ENCODE data around the gene PXMP2.

The PXMP2 gene

GRCh38 chr12:132736913-132737312 is 49.5 kb downstream of the PXMP2 start:
- no peak overlapping the region for H4K12ac ChIP-seq (ENCODE audit: low read depth, low read length)
- no peak overlapping the region for H2AFZ ChIP-seq (ENCODE audit: insufficient read depth, low read length, poor library complexity)
- no peak overlapping the region for H3K23ac ChIP-seq (ENCODE audit: low read length)
- no peak overlapping the region for H4K91ac ChIP-seq (ENCODE audit: low read depth, low read length)
- no peak overlapping the region for H3K4me3 ChIP-seq (ENCODE audit: low read depth, low read length)
- no peaks in the 10 kb centered on the region for H3K27me3 ChIP-seq (ENCODE audit: insufficient read depth, low read length)
- H3K9ac ChIP-seq (ENCODE audit: low read length): no peak overlapping the region
- H2BK5ac ChIP-seq (ENCODE audit: low read depth, low read length, poor library complexity): no peak overlapping the region
- H3K14ac ChIP-seq (ENCODE audit: low read length): no peak overlapping the region
- WGBS (ENCODE audit: extremely low coverage, insufficient coverage, insufficient read length): no CpG with 5 or more reads among the region's 15 CpGs
- no peak overlapping the region for H2BK120ac ChIP-seq (ENCODE audit: insufficient read depth, low read length, poor library complexity)
- no peak overlapping the region for H2BK12ac ChIP-seq (ENCODE audit: low read length)
- H3K9me3 ChIP-seq (ENCODE audit: insufficient read depth, low read depth, low read length): no peaks in the 10 kb centered on the region
- H3K36me3 ChIP-seq (ENCODE audit: control insufficient read depth in 1 of 2, insufficient read depth in 2 of 2, low read length in 2 of 2): peaks cover 77 to 84% of the 10 kb centered on the region in 2 experiments
- H3K4ac ChIP-seq (ENCODE audit: low read depth, low read length): no peak overlapping the region
- no peaks in the 10 kb centered on the region for H3K79me1 ChIP-seq (ENCODE audit: low read length)
- DNase-seq: no peak
- H3K79me2 ChIP-seq (ENCODE audit: control insufficient read depth, insufficient read depth, low read length, poor library complexity): no peaks in the 10 kb centered on the region
- H3K18ac ChIP-seq (ENCODE audit: low read length): no peak overlapping the region
- no peak overlapping the region for H2AK5ac ChIP-seq (ENCODE audit: low read length)
- no peak overlapping the region for H3K27ac ChIP-seq (ENCODE audit: low read depth, low read length)
- no peak overlapping the region for H4K8ac ChIP-seq (ENCODE audit: low read depth, low read length)
- H3K4me2 ChIP-seq (ENCODE audit: low read length): no peak overlapping the region
- H3K4me1 ChIP-seq (ENCODE audit: control insufficient read depth in 1 of 2, insufficient read depth in 2 of 2, low read length in 2 of 2): no peaks in the 10 kb centered on the region

DNA sequence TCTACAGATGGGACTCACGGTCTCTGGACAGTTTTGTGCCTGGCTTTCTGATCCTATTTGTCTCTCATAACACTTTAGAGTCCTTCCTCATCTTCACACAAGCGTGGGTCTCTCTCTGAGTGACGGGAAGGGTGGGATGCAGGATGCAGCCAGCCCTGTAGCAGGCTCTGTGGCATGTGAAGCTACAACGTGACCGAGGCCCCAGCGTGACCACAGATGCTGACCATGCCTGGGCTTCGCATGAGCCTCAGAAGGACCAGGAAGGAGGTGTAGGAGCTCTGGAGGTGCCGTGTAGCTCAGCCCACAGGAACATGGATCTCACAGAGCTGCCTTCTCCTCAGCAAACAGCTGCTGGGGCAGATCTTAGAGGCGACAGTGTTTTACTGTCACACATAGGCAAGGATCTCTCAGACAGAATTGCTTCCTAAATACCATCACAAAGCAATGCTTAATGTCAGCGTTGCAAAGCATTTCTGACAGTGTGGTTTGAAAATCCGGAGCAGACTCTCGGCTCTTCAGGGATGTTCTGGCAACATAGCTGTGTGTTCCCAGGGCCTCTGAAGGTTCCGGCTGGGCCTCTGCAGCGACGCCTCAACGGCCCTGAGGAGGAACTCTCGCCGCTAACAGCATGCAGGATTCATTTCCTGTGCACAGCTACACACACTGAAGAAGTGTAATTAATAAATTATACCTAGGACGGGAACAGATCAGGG is 52.4 kb downstream of the PXMP2 start:
- H3K36me3 ChIP-seq (ENCODE audit: control insufficient read depth in 1 of 2, insufficient read depth in 2 of 2, low read length in 2 of 2): peaks cover 65 to 78% of the 10 kb centered on the region in 2 experiments
- H2BK120ac ChIP-seq (ENCODE audit: insufficient read depth, low read length, poor library complexity): no peak overlapping the region
- H2AK5ac ChIP-seq (ENCODE audit: low read length): no peak overlapping the region
- H2BK5ac ChIP-seq (ENCODE audit: low read depth, low read length, poor library complexity): no peak overlapping the region
- H4K8ac ChIP-seq (ENCODE audit: low read depth, low read length): no peak overlapping the region
- no peaks in the 10 kb centered on the region for H3K27me3 ChIP-seq (ENCODE audit: insufficient read depth, low read length)
- H2BK12ac ChIP-seq (ENCODE audit: low read length): no peak overlapping the region
- no peaks in the 10 kb centered on the region for H3K79me2 ChIP-seq (ENCODE audit: control insufficient read depth, insufficient read depth, low read length, poor library complexity)
- H3K4me3 ChIP-seq (ENCODE audit: low read depth, low read length): no peak overlapping the region
- no peak overlapping the region for H3K23ac ChIP-seq (ENCODE audit: low read length)
- no peak overlapping the region for H3K4ac ChIP-seq (ENCODE audit: low read depth, low read length)
- no peak overlapping the region for H3K18ac ChIP-seq (ENCODE audit: low read length)
- WGBS (ENCODE audit: extremely low coverage, insufficient coverage, insufficient read length): no CpG with 5 or more reads among the region's 19 CpGs
- no peaks in the 10 kb centered on the region for H3K79me1 ChIP-seq (ENCODE audit: low read length)
- H3K9me3 ChIP-seq (ENCODE audit: insufficient read depth, low read depth, low read length): no peaks in the 10 kb centered on the region
- no peak overlapping the region for H3K14ac ChIP-seq (ENCODE audit: low read length)
- no peak overlapping the region for H2AFZ ChIP-seq (ENCODE audit: insufficient read depth, low read length, poor library complexity)
- no peaks in the 10 kb centered on the region for H3K4me1 ChIP-seq (ENCODE audit: control insufficient read depth in 1 of 2, insufficient read depth in 2 of 2, low read length in 2 of 2)
- no peak for DNase-seq
- H4K91ac ChIP-seq (ENCODE audit: low read depth, low read length): no peak overlapping the region
- H4K12ac ChIP-seq (ENCODE audit: low read depth, low read length): no peak overlapping the region
- H3K27ac ChIP-seq (ENCODE audit: low read depth, low read length): no peak overlapping the region
- H3K4me2 ChIP-seq (ENCODE audit: low read length): no peak overlapping the region
- no peak overlapping the region for H3K9ac ChIP-seq (ENCODE audit: low read length)

- no CpG with 5 or more reads among the region's 6 CpGs for WGBS (ENCODE audit: extremely low coverage, insufficient coverage, insufficient read length)
- H2AK5ac ChIP-seq (ENCODE audit: low read length): no peak overlapping the region
- no peak overlapping the region for H3K4me2 ChIP-seq (ENCODE audit: low read length)
- H3K27me3 ChIP-seq (ENCODE audit: insufficient read depth, low read length): no peaks in the 10 kb centered on the region
- H3K9ac ChIP-seq (ENCODE audit: low read length): no peak overlapping the region
- no peaks in the 10 kb centered on the region for H3K4me1 ChIP-seq (ENCODE audit: control insufficient read depth in 1 of 2, insufficient read depth in 2 of 2, low read length in 2 of 2)
- no peak overlapping the region for H2AFZ ChIP-seq (ENCODE audit: insufficient read depth, low read length, poor library complexity)
- no peak overlapping the region for H3K14ac ChIP-seq (ENCODE audit: low read length)
- no peaks in the 10 kb centered on the region for H3K79me2 ChIP-seq (ENCODE audit: control insufficient read depth, insufficient read depth, low read length, poor library complexity)
- H3K27ac ChIP-seq (ENCODE audit: low read depth, low read length): no peak overlapping the region
- no peak overlapping the region for H4K91ac ChIP-seq (ENCODE audit: low read depth, low read length)
- H3K79me1 ChIP-seq (ENCODE audit: low read length): no peaks in the 10 kb centered on the region
- no peak overlapping the region for H3K18ac ChIP-seq (ENCODE audit: low read length)
- no peak overlapping the region for H2BK12ac ChIP-seq (ENCODE audit: low read length)
- no peak overlapping the region for H2BK5ac ChIP-seq (ENCODE audit: low read depth, low read length, poor library complexity)
- peaks cover 66 to 79% of the 10 kb centered on the region in 2 experiments for H3K36me3 ChIP-seq (ENCODE audit: control insufficient read depth in 1 of 2, insufficient read depth in 2 of 2, low read length in 2 of 2)
- no peak overlapping the region for H3K4ac ChIP-seq (ENCODE audit: low read depth, low read length)
- DNase-seq: no peak
- no peak overlapping the region for H3K4me3 ChIP-seq (ENCODE audit: low read depth, low read length)
- no peaks in the 10 kb centered on the region for H3K9me3 ChIP-seq (ENCODE audit: insufficient read depth, low read depth, low read length)
- H3K23ac ChIP-seq (ENCODE audit: low read length): no peak overlapping the region
- no peak overlapping the region for H4K12ac ChIP-seq (ENCODE audit: low read depth, low read length)
- H2BK120ac ChIP-seq (ENCODE audit: insufficient read depth, low read length, poor library complexity): no peak overlapping the region
- H4K8ac ChIP-seq (ENCODE audit: low read depth, low read length): no peak overlapping the region
Observed at GRCh38 chr12:132740313-132740646, 52.9 kb downstream of the PXMP2 start.

DNA sequence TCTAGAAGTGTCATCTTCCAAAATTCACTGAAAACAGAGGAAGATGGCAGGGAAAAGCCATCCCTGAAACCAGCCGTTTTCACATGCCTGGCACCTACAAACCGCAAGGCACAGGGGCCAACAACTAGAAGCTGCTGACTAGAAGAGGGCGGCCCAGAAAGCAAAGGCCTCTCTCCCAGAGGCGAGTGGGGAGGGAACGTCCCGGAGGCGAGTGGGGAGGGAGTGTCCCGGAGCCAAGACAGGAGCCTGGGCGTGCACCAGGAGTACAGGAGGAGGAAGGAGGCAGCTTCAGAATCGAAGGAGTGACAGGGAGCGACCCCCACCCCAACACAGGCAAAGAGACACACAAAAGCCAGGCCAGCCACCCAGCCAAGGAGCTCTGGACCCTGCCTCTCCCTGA is 53.3 kb downstream of the PXMP2 start:
- Histone ChIP-seq H2AFZ (ENCODE audit: insufficient read depth, low read length, poor library complexity) (no peak overlapping the region), H3K27ac (ENCODE audit: low read depth, low read length) (no peak overlapping the region), H3K4me2 (ENCODE audit: low read length) (no peak overlapping the region), H4K91ac (ENCODE audit: low read depth, low read length) (no peak overlapping the region), H3K79me1 (ENCODE audit: low read length) (no peaks in the 10 kb centered on the region), H2BK5ac (ENCODE audit: low read depth, low read length, poor library complexity) (no peak overlapping the region), H2BK120ac (ENCODE audit: insufficient read depth, low read length, poor library complexity) (no peak overlapping the region), H2BK12ac (ENCODE audit: low read length) (no peak overlapping the region), H3K9ac (ENCODE audit: low read length) (no peak overlapping the region), H3K4ac (ENCODE audit: low read depth, low read length) (no peak overlapping the region), H3K4me3 (ENCODE audit: low read depth, low read length) (no peak overlapping the region), H3K27me3 (ENCODE audit: insufficient read depth, low read length) (no peaks in the 10 kb centered on the region), H3K36me3 (ENCODE audit: control insufficient read depth in 1 of 2, insufficient read depth in 2 of 2, low read length in 2 of 2) (peaks cover 66 to 79% of the 10 kb centered on the region in 2 experiments), H3K18ac (ENCODE audit: low read length) (no peak overlapping the region), H2AK5ac (ENCODE audit: low read length) (no peak overlapping the region), H3K9me3 (ENCODE audit: insufficient read depth, low read depth, low read length) (peaks cover 2% of the 10 kb centered on the region), H3K79me2 (ENCODE audit: control insufficient read depth, insufficient read depth, low read length, poor library complexity) (no peaks in the 10 kb centered on the region), H3K14ac (ENCODE audit: low read length) (no peak overlapping the region), H3K4me1 (ENCODE audit: control insufficient read depth in 1 of 2, insufficient read depth in 2 of 2, low read length in 2 of 2) (no peaks in the 10 kb centered on the region), H4K12ac (ENCODE audit: low read depth, low read length) (no peak overlapping the region), H3K23ac (ENCODE audit: low read length) (no peak overlapping the region), H4K8ac (ENCODE audit: low read depth, low read length) (no peak overlapping the region)
- DNase-seq: no peak
- no CpG with 5 or more reads among the region's 11 CpGs for WGBS (ENCODE audit: extremely low coverage, insufficient coverage, insufficient read length)

Measured in trophoblast cell (in vitro differentiated cells and primary cell).